DOHH2 (cell line): Measurements from ENCODE around the gene SV2C.
"Not testable (repeated sequence)": the region's sequence is repeated elsewhere in the genome, so short reads cannot be mapped to it uniquely, and the experiment has no call there.

Source experiments
- H3F3A ChIP-seq: fragments of 200-600 bp; sonication (generic), shearing (Covaris generic); 2 replicates; pipeline ENCODE4 v1.6.0; 2016; ENCODE audit warnings: antibody characterized with exemption, mild to moderate bottlenecking; ENCODE audit not compliant: control insufficient read depth, insufficient read depth
- H3K27ac ChIP-seq: fragments of 200-600 bp; sonication (generic); 2 replicates; pipeline ENCODE4 v1.5.1; 2014; ENCODE audit warnings: low read depth, mild to moderate bottlenecking, low read length, moderate library complexity
- H3K27me3 ChIP-seq: fragments of 200-600 bp; sonication (generic); 2 replicates; pipeline ENCODE4 v1.6.1; 2014; ENCODE audit warnings: mild to moderate bottlenecking, low read length, mixed read lengths; ENCODE audit not compliant: control insufficient read depth
- H3K36me3 ChIP-seq: fragments of 200-600 bp; sonication (generic); 2 replicates; pipeline ENCODE4 v1.6.1; 2014; ENCODE audit warnings: mild to moderate bottlenecking, low read length, moderate library complexity, mixed read lengths; ENCODE audit not compliant: control insufficient read depth
- H3K4me1 ChIP-seq: fragments of 200-600 bp; sonication (generic); 2 replicates; pipeline ENCODE4 v1.6.1; 2014; ENCODE audit warnings: mild to moderate bottlenecking, low read length, mixed read lengths; ENCODE audit not compliant: control insufficient read depth
- H3K4me2 ChIP-seq: fragments of 200-600 bp; sonication (generic); 2 replicates; pipeline ENCODE4 v1.6.0; 2014; ENCODE audit warnings: mild to moderate bottlenecking, low read length, moderate library complexity
- H3K4me3 ChIP-seq: fragments of 200-600 bp; sonication (generic); 2 replicates; pipeline ENCODE4 v1.5.1; 2014; ENCODE audit warnings: mild to moderate bottlenecking, low read length, mixed read lengths
- H3K79me2 ChIP-seq: fragments of 200-600 bp; sonication (generic); 2 replicates; pipeline ENCODE4 v1.6.1; 2014; ENCODE audit warnings: mild to moderate bottlenecking, low read length, mixed read lengths; ENCODE audit not compliant: control insufficient read depth
- H3K9me2 ChIP-seq: fragments of 200-600 bp; sonication (generic); replicated peaks from 2 replicates; pipeline ENCODE4 v1.6.1; 2014; ENCODE audit warnings: mild to moderate bottlenecking, low read length, mixed read lengths; ENCODE audit not compliant: control insufficient read depth
- H3K9me3 ChIP-seq: fragments of 200-600 bp; sonication (generic); 2 replicates; pipeline ENCODE4 v1.6.1; 2014; ENCODE audit warnings: antibody characterized with exemption, low read length, mixed read lengths; ENCODE audit not compliant: control insufficient read depth, insufficient read depth
- H4K20me1 ChIP-seq: fragments of 200-600 bp; sonication (generic); 2 replicates; pipeline ENCODE4 v1.6.0; 2014; ENCODE audit warnings: low read depth, mild to moderate bottlenecking, antibody characterized with exemption, low read length, moderate library complexity; ENCODE audit not compliant: control insufficient read depth, insufficient read depth
- EZH2phosphoT487 ChIP-seq: fragments of 200-600 bp; sonication (generic); IDR thresholded peaks from 2 replicates; pipeline ENCODE4 v1.6.1; 2017; ENCODE audit warnings: borderline replicate concordance, mild to moderate bottlenecking, antibody characterized with exemption, low read length, moderate library complexity, mixed read lengths
- TF ChIP-seq, protein P1 (sequence below): fragments of 200-600 bp; sonication (generic); IDR thresholded peaks from one replicate; pipeline ENCODE4 v1.5.1; 2014; ENCODE audit warnings: antibody characterized with exemption, mild to moderate bottlenecking, low read depth, low read length; ENCODE audit not compliant: poor library complexity, severe bottlenecking

Gene SV2C, protein sequence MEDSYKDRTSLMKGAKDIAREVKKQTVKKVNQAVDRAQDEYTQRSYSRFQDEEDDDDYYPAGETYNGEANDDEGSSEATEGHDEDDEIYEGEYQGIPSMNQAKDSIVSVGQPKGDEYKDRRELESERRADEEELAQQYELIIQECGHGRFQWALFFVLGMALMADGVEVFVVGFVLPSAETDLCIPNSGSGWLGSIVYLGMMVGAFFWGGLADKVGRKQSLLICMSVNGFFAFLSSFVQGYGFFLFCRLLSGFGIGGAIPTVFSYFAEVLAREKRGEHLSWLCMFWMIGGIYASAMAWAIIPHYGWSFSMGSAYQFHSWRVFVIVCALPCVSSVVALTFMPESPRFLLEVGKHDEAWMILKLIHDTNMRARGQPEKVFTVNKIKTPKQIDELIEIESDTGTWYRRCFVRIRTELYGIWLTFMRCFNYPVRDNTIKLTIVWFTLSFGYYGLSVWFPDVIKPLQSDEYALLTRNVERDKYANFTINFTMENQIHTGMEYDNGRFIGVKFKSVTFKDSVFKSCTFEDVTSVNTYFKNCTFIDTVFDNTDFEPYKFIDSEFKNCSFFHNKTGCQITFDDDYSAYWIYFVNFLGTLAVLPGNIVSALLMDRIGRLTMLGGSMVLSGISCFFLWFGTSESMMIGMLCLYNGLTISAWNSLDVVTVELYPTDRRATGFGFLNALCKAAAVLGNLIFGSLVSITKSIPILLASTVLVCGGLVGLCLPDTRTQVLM

DNA sequence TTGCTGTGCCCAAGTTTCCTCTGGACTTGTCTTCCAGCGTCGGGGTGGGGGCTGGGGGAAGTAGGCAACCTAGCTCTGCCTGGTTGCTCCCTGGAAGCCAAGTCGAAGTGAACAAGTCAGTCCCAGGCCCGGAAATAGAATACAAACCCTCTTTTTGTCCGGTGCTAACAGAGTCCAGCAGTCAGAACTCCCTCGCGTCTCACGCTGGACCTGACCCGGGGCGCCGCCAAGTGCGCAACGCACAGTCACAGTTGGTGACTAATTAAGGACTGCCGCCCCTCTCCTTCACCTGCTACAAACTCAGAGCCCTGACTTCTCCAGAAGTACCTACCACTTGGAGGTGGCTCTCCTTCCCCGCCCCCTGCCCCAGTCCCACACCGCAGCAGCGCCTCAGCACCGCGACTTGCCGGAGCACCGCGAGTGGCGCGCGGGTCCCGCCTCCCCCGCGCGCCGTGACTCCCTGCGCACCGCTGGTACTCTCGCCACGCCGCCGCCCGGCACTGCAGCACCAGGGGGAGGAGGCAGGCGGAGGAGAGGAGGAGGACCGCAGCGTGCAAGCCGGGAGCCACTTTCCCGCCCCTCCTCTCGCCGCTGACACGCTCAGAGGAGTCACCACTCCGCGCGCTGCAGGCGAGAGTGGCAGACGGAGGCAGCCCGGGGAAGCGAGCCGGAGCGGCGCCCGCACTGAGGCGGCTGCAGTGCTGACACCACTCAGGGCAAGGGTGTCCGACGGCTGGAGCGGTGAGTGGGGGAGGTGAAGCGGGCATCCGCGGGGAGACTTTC is at the start of gene SV2C:
Gene SV2C, plus strand, starts transcription at position 612 of the 783 bp plus-strand sequence. CDS start 48,368 bp downstream, outside the sequence.
- no peak within 1 kb of the TSS for H3K4me2 ChIP-seq
- H3K27ac ChIP-seq = no peak within 1 kb of the TSS
- H4K20me1 ChIP-seq = no peaks in the 10 kb centered on the region
- no peaks in the 10 kb centered on the region for H3K4me1 ChIP-seq
- no peak for TF ChIP-seq EZH2phosphoT487
- TF ChIP-seq, protein P1, sequence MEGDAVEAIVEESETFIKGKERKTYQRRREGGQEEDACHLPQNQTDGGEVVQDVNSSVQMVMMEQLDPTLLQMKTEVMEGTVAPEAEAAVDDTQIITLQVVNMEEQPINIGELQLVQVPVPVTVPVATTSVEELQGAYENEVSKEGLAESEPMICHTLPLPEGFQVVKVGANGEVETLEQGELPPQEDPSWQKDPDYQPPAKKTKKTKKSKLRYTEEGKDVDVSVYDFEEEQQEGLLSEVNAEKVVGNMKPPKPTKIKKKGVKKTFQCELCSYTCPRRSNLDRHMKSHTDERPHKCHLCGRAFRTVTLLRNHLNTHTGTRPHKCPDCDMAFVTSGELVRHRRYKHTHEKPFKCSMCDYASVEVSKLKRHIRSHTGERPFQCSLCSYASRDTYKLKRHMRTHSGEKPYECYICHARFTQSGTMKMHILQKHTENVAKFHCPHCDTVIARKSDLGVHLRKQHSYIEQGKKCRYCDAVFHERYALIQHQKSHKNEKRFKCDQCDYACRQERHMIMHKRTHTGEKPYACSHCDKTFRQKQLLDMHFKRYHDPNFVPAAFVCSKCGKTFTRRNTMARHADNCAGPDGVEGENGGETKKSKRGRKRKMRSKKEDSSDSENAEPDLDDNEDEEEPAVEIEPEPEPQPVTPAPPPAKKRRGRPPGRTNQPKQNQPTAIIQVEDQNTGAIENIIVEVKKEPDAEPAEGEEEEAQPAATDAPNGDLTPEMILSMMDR = no peak
- H3K9me2 ChIP-seq = no peaks in the 10 kb centered on the region
- peaks cover 27% of the 10 kb centered on the region for H3K27me3 ChIP-seq
- H3K4me3 ChIP-seq = no peak within 1 kb of the TSS
- H3K79me2 ChIP-seq = no peaks in the 10 kb centered on the region
- no peaks in the 10 kb centered on the region for H3F3A ChIP-seq
- no peaks in the 10 kb centered on the region for H3K36me3 ChIP-seq
- H3K9me3 ChIP-seq = peaks cover 5% of the 10 kb centered on the region; the same call in 1 of the 2 replicates

DNA sequence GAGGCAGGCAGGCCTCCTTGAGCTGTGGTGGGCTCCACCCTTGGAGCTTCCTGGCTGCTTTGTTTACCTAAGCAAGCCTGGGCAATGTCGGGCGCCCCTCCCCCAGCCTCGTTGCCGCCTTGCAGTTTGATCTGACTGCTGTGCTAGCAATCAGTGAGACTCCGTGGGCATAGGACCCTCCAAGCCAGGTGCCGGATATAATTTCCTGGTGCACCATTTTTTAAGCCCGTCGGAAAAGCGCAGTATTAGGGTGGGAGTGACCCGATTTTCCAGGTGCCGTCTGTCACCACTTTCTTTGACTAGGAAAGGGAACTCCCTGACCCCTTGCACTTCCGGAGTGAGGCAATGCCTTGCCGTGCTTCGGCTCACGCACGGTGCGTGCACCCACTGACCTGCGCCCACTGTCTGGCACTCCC is 45.4 kb upstream of the SV2C start:
- H3K36me3 ChIP-seq, H3K9me2 ChIP-seq, H3K79me2 ChIP-seq, H3K9me3 ChIP-seq, H3K4me2 ChIP-seq, H4K20me1 ChIP-seq, H3K4me1 ChIP-seq, H3K4me3 ChIP-seq, H3K27ac ChIP-seq, H3F3A ChIP-seq, H3K27me3 ChIP-seq: not testable (repeated sequence)

DNA sequence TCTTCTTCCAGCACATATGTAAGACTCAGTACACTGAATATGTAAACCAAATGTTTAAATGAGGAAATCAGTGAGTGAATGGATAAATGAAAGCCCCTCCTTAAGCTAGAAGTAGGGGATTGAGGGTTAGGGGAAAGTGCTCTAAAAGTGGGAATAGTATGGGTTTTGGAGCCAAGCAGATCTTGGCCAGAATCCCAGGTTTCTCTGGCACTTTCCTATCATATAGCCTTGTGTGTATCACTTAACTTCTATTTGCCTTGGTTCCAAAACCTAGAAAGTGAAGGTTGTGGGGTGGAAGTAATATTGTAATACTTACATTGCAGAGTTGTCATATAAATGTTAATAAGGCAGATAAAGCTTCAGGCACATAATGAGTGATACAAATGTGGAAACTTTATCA is 45.0 kb upstream of the SV2C start:
- Histone ChIP-seq H3K79me2 (no peaks in the 10 kb centered on the region), H3K9me3 (no peaks in the 10 kb centered on the region), H3K4me1 (no peaks in the 10 kb centered on the region), H3K36me3 (no peaks in the 10 kb centered on the region), H4K20me1 (no peaks in the 10 kb centered on the region), H3K27ac (no peak overlapping the region), H3K4me2 (no peak overlapping the region), H3K27me3 (peaks cover 4% of the 10 kb centered on the region; the same call in 1 of the 2 replicates), H3K9me2 (no peaks in the 10 kb centered on the region), H3F3A (no peaks in the 10 kb centered on the region), H3K4me3 (no peak overlapping the region)
- TF ChIP-seq, protein P1 = no peak
- TF ChIP-seq EZH2phosphoT487 = no peak
